Lower leg skin (tissue), 3 donors: ENCODE measurements around the gene ZNF837.

Source experiments
- CTCF ChIP-seq, 3 donors: fragments of 450-650 bp; IDR thresholded peaks; one replicate each; pipeline ENCODE4 v1.5.1; 2016; ENCODE audit warnings: antibody characterized with exemption in 3 of 3, mild to moderate bottlenecking in 3 of 3, moderate library complexity in 2 of 3
- POLR2A ChIP-seq, 2 donors: fragments of 450-650 bp; IDR thresholded peaks; one replicate each; pipeline ENCODE4 v1.6.1; 2016 to 2017; ENCODE audit warnings: antibody characterized with exemption in 2 of 2, mild to moderate bottlenecking in 1 of 2, moderate library complexity in 1 of 2

GRCh38 chr19:58355215-58355796 lies 25.5 kb downstream of the ZNF837 start:
- TF ChIP-seq POLR2A (IDR thresholded peaks at IDR 0.05) (no peak), CTCF (IDR thresholded peaks at IDR 0.05) (no peak)
